ENCODE results near the gene KRTAP12-4.

DNA sequence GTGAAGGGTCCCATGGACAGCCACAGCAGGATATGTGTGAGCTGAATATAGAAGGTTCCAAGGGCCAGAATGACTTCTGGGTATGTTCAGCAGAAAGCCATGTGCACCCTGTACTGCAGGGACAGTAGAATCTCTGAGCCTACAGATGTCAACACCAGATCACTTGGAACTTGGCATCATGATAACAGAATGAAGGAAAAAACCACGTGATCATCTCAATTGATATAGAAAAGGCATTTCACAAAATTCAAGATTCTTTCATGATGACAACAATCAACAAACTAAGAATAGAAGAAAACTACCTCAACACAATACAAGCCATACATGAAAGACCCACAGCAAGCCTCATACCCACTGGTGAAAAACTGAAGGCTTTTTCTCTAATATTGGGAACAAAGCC is 13.2 kb upstream of the KRTAP12-4 start:
- TF ChIP-seq ZNF274 (IDR thresholded peaks at IDR 0.05; ENCODE audit: low read depth, low read length) (no peak), YY1 (IDR thresholded peaks at IDR 0.05; ENCODE audit: insufficient read depth, insufficient read length) (no peak)
